NCI-H2029 (cell line): ENCODE measurements around the gene ATP6V1G2.
"Not testable (repeated sequence)": the region's sequence is repeated elsewhere in the genome, so short reads cannot be mapped to it uniquely, and the experiment has no call there.

Source experiments
- DNase-seq: peaks from one replicate; lab custom pipeline; 2025; lab: John Stamatoyannopoulos, UW

Gene ATP6V1G2

GRCh38 chr6:31575952-31576685, 29.7 kb upstream of the ATP6V1G2 start:
- no peak for DNase-seq

- no peak for DNase-seq
Measured at GRCh38 chr6:31575335-31575901, 29.0 kb upstream of the ATP6V1G2 start, which contains the start of gene TNF. Gene TNF (plus strand): TSS chr6:31575565. CDS start chr6:31575742, 177 bp downstream.

GRCh38 chr6:31574106-31575061, 28.0 kb upstream of the ATP6V1G2 start:
- no peak for DNase-seq

DNA sequence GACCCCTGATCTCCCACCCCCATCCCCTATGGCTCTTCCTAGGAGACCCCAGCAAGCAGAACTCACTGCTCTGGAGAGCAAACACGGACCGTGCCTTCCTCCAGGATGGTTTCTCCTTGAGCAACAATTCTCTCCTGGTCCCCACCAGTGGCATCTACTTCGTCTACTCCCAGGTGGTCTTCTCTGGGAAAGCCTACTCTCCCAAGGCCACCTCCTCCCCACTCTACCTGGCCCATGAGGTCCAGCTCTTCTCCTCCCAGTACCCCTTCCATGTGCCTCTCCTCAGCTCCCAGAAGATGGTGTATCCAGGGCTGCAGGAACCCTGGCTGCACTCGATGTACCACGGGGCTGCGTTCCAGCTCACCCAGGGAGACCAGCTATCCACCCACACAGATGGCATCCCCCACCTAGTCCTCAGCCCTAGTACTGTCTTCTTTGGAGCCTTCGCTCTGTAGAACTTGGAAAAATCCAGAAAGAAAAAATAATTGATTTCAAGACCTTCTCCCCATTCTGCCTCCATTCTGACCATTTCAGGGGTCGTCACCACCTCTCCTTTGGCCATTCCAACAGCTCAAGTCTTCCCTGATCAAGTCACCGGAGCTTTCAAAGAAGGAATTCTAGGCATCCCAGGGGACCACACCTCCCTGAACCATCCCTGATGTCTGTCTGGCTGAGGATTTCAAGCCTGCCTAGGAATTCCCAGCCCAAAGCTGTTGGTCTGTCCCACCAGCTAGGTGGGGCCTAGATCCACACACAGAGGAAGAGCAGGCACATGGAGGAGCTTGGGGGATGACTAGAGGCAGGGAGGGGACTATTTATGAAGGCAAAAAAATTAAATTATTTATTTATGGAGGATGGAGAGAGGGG, 27.1 kb upstream of the ATP6V1G2 start:
- DNase-seq, result no peak

DNA sequence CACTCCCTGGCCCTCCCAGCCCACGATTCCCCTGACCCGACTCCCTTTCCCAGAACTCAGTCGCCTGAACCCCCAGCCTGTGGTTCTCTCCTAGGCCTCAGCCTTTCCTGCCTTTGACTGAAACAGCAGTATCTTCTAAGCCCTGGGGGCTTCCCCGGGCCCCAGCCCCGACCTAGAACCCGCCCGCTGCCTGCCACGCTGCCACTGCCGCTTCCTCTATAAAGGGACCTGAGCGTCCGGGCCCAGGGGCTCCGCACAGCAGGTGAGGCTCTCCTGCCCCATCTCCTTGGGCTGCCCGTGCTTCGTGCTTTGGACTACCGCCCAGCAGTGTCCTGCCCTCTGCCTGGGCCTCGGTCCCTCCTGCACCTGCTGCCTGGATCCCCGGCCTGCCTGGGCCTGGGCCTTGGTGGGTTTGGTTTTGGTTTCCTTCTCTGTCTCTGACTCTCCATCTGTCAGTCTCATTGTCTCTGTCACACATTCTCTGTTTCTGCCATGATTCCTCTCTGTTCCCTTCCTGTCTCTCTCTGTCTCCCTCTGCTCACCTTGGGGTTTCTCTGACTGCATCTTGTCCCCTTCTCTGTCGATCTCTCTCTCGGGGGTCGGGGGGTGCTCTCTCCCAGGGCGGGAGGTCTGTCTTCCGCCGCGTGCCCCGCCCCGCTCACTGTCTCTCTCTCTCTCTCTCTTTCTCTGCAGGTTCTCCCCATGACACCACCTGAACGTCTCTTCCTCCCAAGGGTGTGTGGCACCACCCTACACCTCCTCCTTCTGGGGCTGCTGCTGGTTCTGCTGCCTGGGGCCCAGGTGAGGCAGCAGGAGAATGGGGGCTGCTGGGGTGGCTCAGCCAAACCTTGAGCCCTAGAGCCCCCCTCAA, 25.9 kb upstream of the ATP6V1G2 start, which contains the start of gene LTA:
TSS of gene LTA (plus strand) at position 249 of the 871 bp plus-strand sequence. CDS start at position 703, 454 bp downstream.
- DNase-seq, result no peak

- no peak for DNase-seq
Measured at GRCh38 chr6:31569861-31570536, 23.6 kb upstream of the ATP6V1G2 start.

DNA sequence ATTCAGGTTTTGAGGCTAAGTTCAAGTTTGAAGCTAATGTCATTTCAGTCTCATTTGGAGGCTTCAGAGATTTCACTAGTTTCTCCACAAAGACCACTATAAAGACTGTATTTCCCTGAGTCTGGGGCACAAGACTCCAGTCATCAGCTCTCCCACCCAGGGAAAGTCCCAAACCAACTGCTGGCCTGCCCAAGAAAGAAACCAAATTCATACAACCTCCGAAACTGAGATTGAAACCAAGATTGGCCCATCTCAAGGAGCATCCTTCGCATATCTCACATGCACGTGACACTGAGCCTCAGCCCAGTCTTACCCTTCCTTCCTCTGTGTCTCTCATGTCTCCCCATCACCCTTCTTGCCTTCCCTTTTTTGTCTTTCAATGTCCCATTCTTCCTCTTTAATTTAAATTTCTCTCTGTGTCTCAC, 22.1 kb upstream of the ATP6V1G2 start:
- DNase-seq, result no peak

GRCh38 chr6:31567531-31568370, 21.3 kb upstream of the ATP6V1G2 start:
- DNase-seq, result no peak

- DNase-seq, result no peak
Measured at GRCh38 chr6:31560697-31561058, 14.3 kb upstream of the ATP6V1G2 start.

- DNase-seq, result no peak
Measured at GRCh38 chr6:31559958-31560696, 13.7 kb upstream of the ATP6V1G2 start.

DNA sequence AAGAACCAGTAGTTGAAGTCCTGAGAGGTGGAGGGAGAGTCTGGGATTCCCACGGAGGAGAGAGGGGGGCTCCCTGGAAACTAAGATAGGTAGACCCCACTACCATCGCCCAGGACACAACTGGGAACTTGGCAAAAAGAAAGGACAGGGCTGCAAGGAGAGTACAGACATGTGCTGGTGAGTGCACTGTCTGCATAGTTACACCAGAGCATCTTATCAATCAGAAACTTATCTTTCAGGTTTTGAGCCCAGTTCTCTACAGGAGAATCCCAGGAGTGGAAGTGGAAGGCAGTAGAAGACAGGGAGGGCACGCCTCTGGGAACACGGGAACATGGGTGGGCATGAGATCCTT, 13.2 kb upstream of the ATP6V1G2 start:
- no peak for DNase-seq

DNA sequence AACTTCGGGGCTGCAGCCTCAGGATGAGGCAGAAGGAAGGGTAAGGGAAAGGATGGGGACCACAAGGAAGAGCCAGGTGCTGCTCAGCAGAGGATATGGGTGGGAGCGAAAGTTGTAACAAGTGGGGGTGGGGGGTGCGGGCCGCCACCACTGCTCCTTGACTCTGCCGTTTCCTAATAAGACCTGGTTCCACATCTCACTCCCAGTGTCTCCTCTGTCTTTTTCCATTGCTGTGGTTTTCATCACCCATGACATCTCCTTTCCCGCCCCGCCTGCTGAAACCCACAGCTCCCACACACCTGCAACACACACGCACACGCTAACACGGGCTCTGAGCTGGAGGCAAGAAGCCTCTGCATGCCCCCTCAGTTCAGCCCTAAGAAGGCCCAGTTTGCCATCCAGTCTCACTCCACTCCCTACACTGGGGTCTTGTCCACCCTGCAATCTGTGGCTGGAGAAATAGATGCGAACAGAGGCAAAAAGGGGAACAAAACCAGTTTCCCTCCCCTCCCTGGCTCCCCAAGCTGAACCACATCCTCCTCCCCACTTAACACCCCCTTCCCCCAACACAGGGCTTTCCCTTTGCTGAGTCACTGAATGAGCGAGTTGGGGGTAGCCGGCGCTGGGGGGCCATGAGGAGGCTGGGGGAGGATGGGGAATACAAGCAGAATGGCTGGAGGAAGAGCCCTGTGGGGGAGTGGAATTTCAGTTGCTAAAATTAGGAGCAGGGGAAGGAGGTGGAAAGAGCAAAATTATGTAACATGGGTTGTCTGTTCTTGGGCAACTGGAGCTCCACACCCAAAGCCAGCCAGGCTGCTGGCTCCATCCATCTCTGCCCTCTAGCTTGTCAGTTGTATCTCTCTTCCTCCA, 12.5 kb upstream of the ATP6V1G2 start:
- no peak for DNase-seq

GRCh38 chr6:31558318-31558625, 11.9 kb upstream of the ATP6V1G2 start:
- no peak for DNase-seq

DNA sequence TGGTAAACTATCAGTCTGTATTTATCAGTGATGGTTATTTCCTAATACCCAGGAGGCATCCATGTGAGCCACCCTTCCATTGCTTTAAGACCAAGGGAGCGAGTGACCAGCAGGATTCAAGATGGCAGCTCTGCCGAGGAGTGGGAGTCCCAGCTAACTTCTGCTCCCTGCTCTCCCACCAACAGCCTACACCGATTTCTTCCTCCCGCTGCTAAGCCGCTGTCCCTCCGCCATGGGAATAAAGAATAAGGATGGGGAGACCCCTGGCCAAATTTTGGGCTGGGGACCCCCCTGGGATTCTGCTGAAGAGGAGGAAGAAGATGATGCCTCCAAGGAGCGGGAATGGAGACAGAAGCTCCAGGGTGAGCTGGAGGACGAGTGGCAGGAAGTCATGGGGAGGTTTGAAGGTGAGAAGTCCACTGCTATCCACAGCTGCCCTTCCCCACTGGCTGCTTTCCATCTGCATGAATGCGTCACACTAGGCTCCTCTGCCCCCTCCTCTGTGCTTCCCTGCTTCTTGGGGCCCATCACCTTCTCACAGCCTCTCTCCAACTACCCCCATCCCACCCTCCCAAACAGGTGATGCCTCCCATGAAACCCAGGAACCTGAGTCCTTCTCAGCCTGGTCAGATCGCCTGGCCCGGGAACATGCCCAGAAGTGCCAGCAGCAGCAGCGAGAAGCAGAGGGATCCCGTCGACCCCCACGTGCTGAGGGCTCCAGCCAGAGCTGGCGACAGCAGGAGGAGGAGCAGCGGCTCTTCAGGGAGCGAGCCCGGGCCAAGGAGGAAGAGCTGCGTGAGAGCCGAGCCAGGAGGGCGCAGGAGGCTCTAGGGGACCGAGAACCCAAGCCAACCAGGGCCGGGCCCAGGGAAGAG, 11.3 kb upstream of the ATP6V1G2 start:
- no peak for DNase-seq

DNA sequence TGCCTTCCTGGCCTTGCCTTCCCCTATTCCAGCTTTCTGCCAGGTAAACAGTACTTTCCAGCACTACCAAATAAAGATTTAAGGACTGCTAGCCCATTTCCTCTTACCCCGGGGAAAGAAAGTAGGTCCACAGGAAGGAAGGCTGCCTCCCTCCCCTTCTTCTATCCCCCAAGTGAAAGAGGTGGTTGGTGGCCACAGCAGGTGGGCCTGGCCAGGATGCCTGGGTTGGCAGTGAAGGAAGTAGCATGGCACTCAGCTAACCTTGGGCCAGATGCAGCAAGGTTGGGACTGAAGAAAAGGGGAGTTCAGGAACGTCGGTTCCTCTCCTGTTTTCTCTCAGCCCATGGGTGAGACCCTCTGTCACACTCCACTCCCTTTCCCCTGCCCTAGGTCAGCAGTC, 9.9 kb upstream of the ATP6V1G2 start:
- DNase-seq, result no peak

- not testable (repeated sequence) for DNase-seq
Measured at GRCh38 chr6:31551371-31551770, 5.0 kb upstream of the ATP6V1G2 start.

DNA sequence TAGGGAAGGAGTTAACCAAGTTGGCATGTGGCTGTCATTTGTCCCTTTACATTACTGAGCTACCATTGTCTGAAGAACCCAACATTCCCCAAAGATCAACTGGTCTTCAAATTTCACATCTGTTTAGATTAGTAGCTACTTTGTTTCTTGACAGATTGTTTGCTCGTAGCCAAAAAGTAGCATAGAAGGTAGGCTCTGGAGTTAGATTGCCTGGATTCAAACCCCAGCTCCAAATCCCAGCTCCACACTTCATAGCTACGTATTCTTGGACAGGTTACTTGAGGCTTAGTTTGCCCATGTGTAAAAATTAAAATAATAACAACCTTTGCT, 2.1 kb upstream of the ATP6V1G2 start:
- DNase-seq, result no peak
